Vagina (tissue), 2 donors: ENCODE measurements around the gene KCTD14. TPM values are rescaled to one million over a fixed set of nuclear protein-coding genes. Genes with fewer than 3 reads are reported as not detected.

Experiments used
- DNase-seq, 2 donors: peaks; one replicate each; pipeline ENCODE4 v3.0.0-alpha.2; 2017; ENCODE audit errors: extremely low spot score in 2 of 2
- H3K27ac ChIP-seq: fragments of 200-600 bp; sonication (generic); one replicate; pipeline ENCODE4 v1.5.1; 2019
- H3K27me3 ChIP-seq: fragments of 200-600 bp; sonication (generic); one replicate; pipeline ENCODE4 v1.5.1; 2019
- H3K36me3 ChIP-seq, 2 donors: fragments of 200-600 bp; sonication (generic); one replicate each; pipeline ENCODE4 v1.5.1; 2017 to 2019
- H3K4me1 ChIP-seq: fragments of 200-600 bp; sonication (generic); one replicate; pipeline ENCODE4 v1.5.1; 2019
- H3K4me3 ChIP-seq, 2 donors: fragments of 200-600 bp; sonication (generic); 1 replicate in 1 of 2; 2 replicates in 1 of 2; pipeline ENCODE4 v1.5.1; 2016 to 2019
- H3K9me3 ChIP-seq: fragments of 200-600 bp; sonication (generic); one replicate; pipeline ENCODE4 v1.5.1; 2019
- POLR2A ChIP-seq, 2 donors: fragments of 450-650 bp; IDR thresholded peaks; one replicate each; pipeline ENCODE4 v1.6.1; 2017; ENCODE audit warnings: antibody characterized with exemption in 2 of 2, mild to moderate bottlenecking in 2 of 2, moderate library complexity in 2 of 2
- POLR2AphosphoS5 ChIP-seq, 2 donors: sonication (generic); formaldehyde crosslinking; IDR thresholded peaks; one replicate each; pipeline ENCODE4 v1.9.0; 2017; ENCODE audit warnings: antibody characterized with exemption in 2 of 2, mild to moderate bottlenecking in 2 of 2, low read depth in 1 of 2; ENCODE audit not compliant: insufficient read depth in 1 of 2
- intact Hi-C: fragments of 100-400 bp; cut with DNase I; formaldehyde crosslinking; loops from one replicate; pipeline ENCODE4 v1.15.1; 2023
- total RNA-seq: library from RNA; depleted of rRNA; stranded (reverse); fragments of >200 nt; gene quantifications from one replicate; pipeline ENCODE4 v1.2.3, GENCODE V29; 2016
- TF ChIP-seq, protein P1 (sequence below), 3 experiments: fragments of 450-650 bp in 2 of 3; fragments of 200-600 bp in 1 of 3; sonication (generic) in 1 of 3; IDR thresholded peaks; one replicate each; pipeline ENCODE4 v1.5.1; 2017 to 2019; ENCODE audit warnings: antibody characterized with exemption in 3 of 3, mild to moderate bottlenecking in 2 of 3, moderate library complexity in 2 of 3

Gene KCTD14
- total RNA-seq, 1 donor from 2014 or later = 2.9 TPM

DNA sequence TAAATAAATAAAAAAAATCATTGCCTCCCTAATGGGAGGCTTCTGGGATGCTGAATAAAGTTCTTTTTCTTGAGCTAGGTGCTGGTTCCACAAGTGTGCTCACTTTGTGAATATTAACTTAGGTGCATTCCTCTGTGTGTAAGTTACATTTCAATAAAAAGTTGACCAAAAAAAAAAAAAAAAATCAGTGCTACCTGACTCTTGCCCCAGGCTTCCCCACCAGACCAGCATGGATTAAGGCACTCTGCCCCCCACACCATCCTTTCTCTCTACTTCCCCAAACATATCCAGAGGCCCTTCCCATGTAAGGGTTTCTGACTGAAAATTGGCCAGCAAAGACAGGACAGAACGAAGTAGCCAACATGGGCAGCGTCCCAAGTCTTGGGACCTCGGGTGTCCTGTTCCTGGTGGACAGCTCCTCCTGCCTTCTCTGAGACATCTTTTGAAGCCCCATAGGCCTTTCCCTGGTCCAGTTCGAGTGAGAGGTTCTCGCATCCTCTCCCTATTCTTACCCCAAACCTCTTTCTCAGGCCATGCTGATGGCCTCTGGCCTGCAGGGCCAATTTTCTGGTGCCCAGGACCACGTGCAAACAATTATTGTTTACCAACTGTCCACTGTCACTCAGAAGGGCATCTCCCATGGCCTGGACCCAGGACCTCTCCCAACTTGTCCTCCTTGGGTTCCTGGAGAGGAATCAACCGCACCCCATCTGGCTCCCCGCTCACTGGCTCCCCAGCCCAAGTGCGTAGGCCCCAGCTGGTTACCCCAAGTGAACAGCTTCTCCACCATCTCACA is 14.9 kb upstream of the KCTD14 start:
- TF ChIP-seq, protein P1, sequence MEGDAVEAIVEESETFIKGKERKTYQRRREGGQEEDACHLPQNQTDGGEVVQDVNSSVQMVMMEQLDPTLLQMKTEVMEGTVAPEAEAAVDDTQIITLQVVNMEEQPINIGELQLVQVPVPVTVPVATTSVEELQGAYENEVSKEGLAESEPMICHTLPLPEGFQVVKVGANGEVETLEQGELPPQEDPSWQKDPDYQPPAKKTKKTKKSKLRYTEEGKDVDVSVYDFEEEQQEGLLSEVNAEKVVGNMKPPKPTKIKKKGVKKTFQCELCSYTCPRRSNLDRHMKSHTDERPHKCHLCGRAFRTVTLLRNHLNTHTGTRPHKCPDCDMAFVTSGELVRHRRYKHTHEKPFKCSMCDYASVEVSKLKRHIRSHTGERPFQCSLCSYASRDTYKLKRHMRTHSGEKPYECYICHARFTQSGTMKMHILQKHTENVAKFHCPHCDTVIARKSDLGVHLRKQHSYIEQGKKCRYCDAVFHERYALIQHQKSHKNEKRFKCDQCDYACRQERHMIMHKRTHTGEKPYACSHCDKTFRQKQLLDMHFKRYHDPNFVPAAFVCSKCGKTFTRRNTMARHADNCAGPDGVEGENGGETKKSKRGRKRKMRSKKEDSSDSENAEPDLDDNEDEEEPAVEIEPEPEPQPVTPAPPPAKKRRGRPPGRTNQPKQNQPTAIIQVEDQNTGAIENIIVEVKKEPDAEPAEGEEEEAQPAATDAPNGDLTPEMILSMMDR (IDR thresholded peaks at IDR 0.05) = no peak
- TF ChIP-seq POLR2A (IDR thresholded peaks at IDR 0.05) = no peak
- TF ChIP-seq POLR2AphosphoS5 (IDR thresholded peaks at IDR 0.05; ENCODE audit: insufficient read depth in 1 of 2, low read depth in 1 of 2) = no peak

DNA sequence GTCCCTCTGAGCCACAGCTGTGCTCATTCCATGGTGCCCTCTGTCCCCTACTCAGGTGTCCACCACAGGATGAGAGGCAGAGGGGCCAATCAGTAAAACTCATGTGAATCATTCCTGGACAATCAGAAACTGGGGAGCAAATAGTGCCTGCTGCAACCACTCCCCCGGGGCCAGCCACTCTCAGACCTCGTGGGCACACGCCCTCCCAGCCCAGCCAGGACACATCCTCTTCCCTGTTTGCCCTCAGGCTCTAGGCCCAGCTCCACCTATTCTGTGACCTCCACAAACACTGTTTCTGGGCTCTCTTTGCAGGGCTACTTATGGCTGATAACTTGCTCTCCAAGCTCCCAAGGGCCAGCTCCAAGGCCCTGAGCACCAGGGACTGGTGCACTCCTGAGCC is 14.0 kb upstream of the KCTD14 start:
- DNase-seq = no peak
- TF ChIP-seq POLR2A (IDR thresholded peaks at IDR 0.05) = no peak
- TF ChIP-seq, protein P1 (IDR thresholded peaks at IDR 0.05) = no peak
- no peak for TF ChIP-seq POLR2AphosphoS5 (IDR thresholded peaks at IDR 0.05; ENCODE audit: insufficient read depth in 1 of 2, low read depth in 1 of 2)

More for the DNA sequence above, 14.9 kb upstream of the KCTD14 start:
- H3K4me3 ChIP-seq = no peak overlapping the region
- H3K4me1 ChIP-seq = peaks cover 15% of the 10 kb centered on the region
- no peaks in the 10 kb centered on the region for H3K9me3 ChIP-seq
- H3K27me3 ChIP-seq = no peaks in the 10 kb centered on the region
- H3K36me3 ChIP-seq = no peaks in the 10 kb centered on the region
- intact Hi-C loops = no loop called here
- H3K27ac ChIP-seq = no peak overlapping the region
- DNase-seq = no peak

DNA sequence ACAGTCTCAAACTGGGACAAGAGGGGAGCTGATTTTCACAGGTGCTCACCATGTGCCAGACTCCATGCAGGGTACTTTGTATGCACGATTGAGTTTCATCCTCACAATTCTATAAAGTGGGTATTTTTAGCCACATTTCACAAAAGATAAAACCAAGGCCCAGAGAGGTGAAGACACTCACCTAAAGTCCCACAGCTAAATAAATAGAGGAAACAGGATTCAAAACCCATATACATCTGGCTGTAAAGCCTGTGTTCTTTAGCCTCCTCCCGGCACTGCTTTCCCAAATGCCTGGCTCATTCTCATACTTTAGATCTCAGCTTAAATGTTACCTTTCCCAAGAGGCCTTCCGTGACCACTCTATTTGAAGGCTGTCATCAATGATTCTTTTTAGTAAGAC is 13.2 kb upstream of the KCTD14 start:
- no peak overlapping the region for H3K27ac ChIP-seq
- TF ChIP-seq POLR2A (IDR thresholded peaks at IDR 0.05) (no peak), POLR2AphosphoS5 (IDR thresholded peaks at IDR 0.05; ENCODE audit: insufficient read depth in 1 of 2, low read depth in 1 of 2) (no peak)
- TF ChIP-seq, protein P1 (IDR thresholded peaks at IDR 0.05) = no peak
- H3K36me3 ChIP-seq = no peaks in the 10 kb centered on the region
- H3K4me1 ChIP-seq = peaks cover 15% of the 10 kb centered on the region
- intact Hi-C loops = no loop called here
- no peak overlapping the region for H3K4me3 ChIP-seq
- DNase-seq = no peak
- H3K9me3 ChIP-seq = no peaks in the 10 kb centered on the region
- no peaks in the 10 kb centered on the region for H3K27me3 ChIP-seq

More for the DNA sequence above, 14.0 kb upstream of the KCTD14 start:
- Histone ChIP-seq H3K4me3 (no peak overlapping the region), H3K36me3 (no peaks in the 10 kb centered on the region), H3K4me1 (peaks cover 15% of the 10 kb centered on the region), H3K9me3 (no peaks in the 10 kb centered on the region), H3K27ac (no peak overlapping the region), H3K27me3 (no peaks in the 10 kb centered on the region)
- intact Hi-C loops = no loop called here

DNA sequence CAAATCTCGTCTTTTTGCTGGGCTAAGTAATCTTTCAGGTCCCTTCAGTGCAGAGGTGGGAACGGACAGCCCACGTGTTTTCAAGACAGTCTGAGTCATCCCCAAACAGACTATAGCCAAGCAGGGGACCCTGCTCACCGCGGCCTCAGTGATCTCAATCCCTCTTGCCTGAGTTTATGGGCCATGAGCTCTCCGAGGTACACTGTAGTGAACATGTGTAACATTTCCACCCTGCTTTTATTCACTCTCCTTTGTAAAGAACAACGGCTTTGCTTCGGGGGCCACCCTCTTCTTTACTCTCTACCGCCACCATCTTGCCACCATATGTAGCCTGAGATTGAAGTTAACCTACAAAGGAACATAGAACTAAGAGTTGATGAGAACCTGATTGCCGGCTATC is 11.5 kb upstream of the KCTD14 start:
- Histone ChIP-seq H3K9me3 (no peaks in the 10 kb centered on the region), H3K4me3 (no peak overlapping the region), H3K27me3 (no peaks in the 10 kb centered on the region), H3K27ac (no peak overlapping the region), H3K36me3 (no peaks in the 10 kb centered on the region), H3K4me1 (peaks cover 8% of the 10 kb centered on the region)
- TF ChIP-seq, protein P1 (IDR thresholded peaks at IDR 0.05) = no peak
- no peak for TF ChIP-seq POLR2AphosphoS5 (IDR thresholded peaks at IDR 0.05; ENCODE audit: insufficient read depth in 1 of 2, low read depth in 1 of 2)
- TF ChIP-seq POLR2A (IDR thresholded peaks at IDR 0.05) = no peak
- no peak for DNase-seq
- intact Hi-C loops = no loop called here

DNA sequence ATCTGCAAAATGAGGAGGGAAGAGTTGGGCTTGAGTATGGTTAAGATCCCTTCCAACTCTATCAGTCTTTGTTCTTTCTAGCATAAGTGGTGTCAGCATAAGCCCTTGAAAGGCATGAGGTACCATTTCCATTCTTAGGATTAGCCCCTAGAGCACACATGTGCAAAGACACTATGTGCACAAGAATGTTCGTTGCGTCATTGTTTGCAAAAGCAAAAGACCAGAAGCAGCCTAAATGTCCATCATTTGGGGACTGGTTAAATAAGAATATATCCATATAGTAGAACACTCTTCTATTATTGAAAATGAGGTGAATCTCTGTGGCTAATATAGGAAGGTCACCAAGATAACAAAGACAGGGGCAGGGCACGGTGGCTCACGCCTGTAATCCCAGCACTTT is 10.0 kb upstream of the KCTD14 start:
- Histone ChIP-seq H3K27ac (no peak overlapping the region), H3K36me3 (no peaks in the 10 kb centered on the region), H3K4me1 (peaks cover 6% of the 10 kb centered on the region), H3K9me3 (no peaks in the 10 kb centered on the region), H3K4me3 (no peak overlapping the region), H3K27me3 (no peaks in the 10 kb centered on the region)
- DNase-seq = no peak
- intact Hi-C loops = no loop called here
- TF ChIP-seq POLR2A (IDR thresholded peaks at IDR 0.05) = no peak
- TF ChIP-seq, protein P1 (IDR thresholded peaks at IDR 0.05) = no peak
- TF ChIP-seq POLR2AphosphoS5 (IDR thresholded peaks at IDR 0.05; ENCODE audit: insufficient read depth in 1 of 2, low read depth in 1 of 2) = no peak
